ENCODE data around the gene FA2H.

The FA2H gene

GRCh38 chr16:74778646-74779045 lies 4.0 kb upstream of the FA2H start:
- Histone ChIP-seq H3K27me3 (ENCODE audit: insufficient read depth, poor library complexity, severe bottlenecking) (no peaks in the 10 kb centered on the region), H3K4me3 (ENCODE audit: severe bottlenecking) (no peak overlapping the region), H3K9me3 (ENCODE audit: severe bottlenecking) (no peaks in the 10 kb centered on the region), H3K36me3 (ENCODE audit: low read depth) (no peaks in the 10 kb centered on the region), H3K27ac (ENCODE audit: poor library complexity, severe bottlenecking) (no peak overlapping the region), H3K4me1 (ENCODE audit: insufficient read depth, poor library complexity, severe bottlenecking) (no peaks in the 10 kb centered on the region)
- no peak for DNase-seq (ENCODE audit: low spot score)
- TF ChIP-seq CTCF (IDR thresholded peaks at IDR 0.05; ENCODE audit: poor library complexity, severe bottlenecking) = no peak
- no peak for ATAC-seq (ENCODE audit: low read depth)

GRCh38 chr16:74776926-74777325 lies 2.3 kb upstream of the FA2H start:
- no peaks in the 10 kb centered on the region for H3K27me3 ChIP-seq (ENCODE audit: insufficient read depth, poor library complexity, severe bottlenecking)
- ATAC-seq (ENCODE audit: low read depth) = no peak
- no peaks in the 10 kb centered on the region for H3K4me1 ChIP-seq (ENCODE audit: insufficient read depth, poor library complexity, severe bottlenecking)
- no peak overlapping the region for H3K4me3 ChIP-seq (ENCODE audit: severe bottlenecking)
- H3K9me3 ChIP-seq (ENCODE audit: severe bottlenecking) = no peaks in the 10 kb centered on the region
- DNase-seq (ENCODE audit: low spot score) = no peak
- no peak for TF ChIP-seq CTCF (IDR thresholded peaks at IDR 0.05; ENCODE audit: poor library complexity, severe bottlenecking)
- no peaks in the 10 kb centered on the region for H3K36me3 ChIP-seq (ENCODE audit: low read depth)
- no peak overlapping the region for H3K27ac ChIP-seq (ENCODE audit: poor library complexity, severe bottlenecking)

GRCh38 chr16:74775255-74775654 lies 635 bp upstream of the FA2H start:
- no peaks in the 10 kb centered on the region for H3K4me1 ChIP-seq (ENCODE audit: insufficient read depth, poor library complexity, severe bottlenecking)
- peak overlapping the region; percentile 33 for H3K4me3 ChIP-seq (ENCODE audit: severe bottlenecking)
- no peak for ATAC-seq (ENCODE audit: low read depth)
- H3K27ac ChIP-seq (ENCODE audit: poor library complexity, severe bottlenecking) = no peak overlapping the region
- no peak for DNase-seq (ENCODE audit: low spot score)
- H3K9me3 ChIP-seq (ENCODE audit: severe bottlenecking) = no peaks in the 10 kb centered on the region
- no peaks in the 10 kb centered on the region for H3K27me3 ChIP-seq (ENCODE audit: insufficient read depth, poor library complexity, severe bottlenecking)
- H3K36me3 ChIP-seq (ENCODE audit: low read depth) = no peaks in the 10 kb centered on the region
- no peak for TF ChIP-seq CTCF (IDR thresholded peaks at IDR 0.05; ENCODE audit: poor library complexity, severe bottlenecking)

GRCh38 chr16:74773446-74774222 lies 986 bp downstream of the FA2H start:
- DNase-seq (ENCODE audit: low spot score) = no peak

More at GRCh38 chr16:74773446-74774222, 986 bp downstream of the FA2H start:
- Histone ChIP-seq H3K4me1 (ENCODE audit: insufficient read depth, poor library complexity, severe bottlenecking) (no peaks in the 10 kb centered on the region), H3K27ac (ENCODE audit: poor library complexity, severe bottlenecking) (no peak overlapping the region), H3K4me3 (ENCODE audit: severe bottlenecking) (peak overlapping the region; percentile 33), H3K27me3 (ENCODE audit: insufficient read depth, poor library complexity, severe bottlenecking) (no peaks in the 10 kb centered on the region), H3K9me3 (ENCODE audit: severe bottlenecking) (no peaks in the 10 kb centered on the region), H3K36me3 (ENCODE audit: low read depth) (no peaks in the 10 kb centered on the region)
- TF ChIP-seq CTCF (IDR thresholded peaks at IDR 0.05; ENCODE audit: poor library complexity, severe bottlenecking) = no peak
- no peak for ATAC-seq (ENCODE audit: low read depth)
